GM12872 (cell line): ENCODE data around the gene PPP1R37.

Experiments
- CTCF ChIP-seq: IDR thresholded peaks from 3 replicates; pipeline ENCODE4 v1.5.1; 2011; ENCODE audit warnings: low read depth, mild to moderate bottlenecking, low read length, moderate library complexity; ENCODE audit not compliant: insufficient read depth

Gene PPP1R37

DNA sequence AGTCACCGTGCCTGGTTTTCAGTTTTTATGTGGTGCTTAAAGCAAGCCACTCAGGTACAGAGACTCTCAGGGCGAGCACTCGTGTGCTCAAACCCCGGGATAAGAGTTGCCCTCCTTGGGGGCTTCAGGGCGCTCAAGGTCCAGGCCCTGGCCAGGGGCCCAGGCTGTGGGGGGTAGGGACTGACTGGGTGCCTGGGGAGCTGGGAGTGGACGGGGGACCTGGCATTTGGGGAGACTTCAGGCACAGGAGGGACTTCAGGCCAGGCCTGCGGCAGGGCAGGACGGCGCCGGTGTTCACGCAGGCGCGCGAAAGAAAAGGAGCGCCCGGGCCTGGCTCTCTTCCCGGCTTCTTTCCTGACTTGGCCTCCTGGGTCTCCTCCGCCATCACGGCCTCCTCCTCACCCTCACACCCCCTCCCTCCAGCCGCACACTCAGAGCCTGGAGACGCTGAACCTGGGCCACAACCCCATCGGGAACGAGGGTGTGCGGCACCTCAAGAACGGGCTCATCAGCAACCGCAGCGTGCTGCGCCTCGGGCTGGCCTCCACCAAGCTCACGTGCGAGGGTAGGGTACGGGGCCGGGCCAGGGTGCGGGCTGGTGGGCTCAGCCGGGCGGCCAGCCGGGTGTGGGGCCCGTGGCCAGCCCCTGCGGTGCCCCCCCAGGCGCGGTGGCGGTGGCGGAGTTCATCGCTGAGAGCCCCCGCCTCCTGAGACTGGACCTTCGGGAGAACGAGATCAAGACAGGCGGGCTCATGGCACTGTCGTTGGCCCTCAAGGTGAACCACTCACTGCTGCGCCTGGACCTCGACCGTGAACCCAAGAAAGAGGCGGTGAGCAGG is 51.7 kb downstream of the PPP1R37 start:
- no peak for TF ChIP-seq CTCF

- no peak for TF ChIP-seq CTCF
Measured at GRCh38 chr19:45145270-45146189, 52.6 kb downstream of the PPP1R37 start.

- TF ChIP-seq CTCF, result no peak
Measured at GRCh38 chr19:45146251-45146650, 53.3 kb downstream of the PPP1R37 start.

DNA sequence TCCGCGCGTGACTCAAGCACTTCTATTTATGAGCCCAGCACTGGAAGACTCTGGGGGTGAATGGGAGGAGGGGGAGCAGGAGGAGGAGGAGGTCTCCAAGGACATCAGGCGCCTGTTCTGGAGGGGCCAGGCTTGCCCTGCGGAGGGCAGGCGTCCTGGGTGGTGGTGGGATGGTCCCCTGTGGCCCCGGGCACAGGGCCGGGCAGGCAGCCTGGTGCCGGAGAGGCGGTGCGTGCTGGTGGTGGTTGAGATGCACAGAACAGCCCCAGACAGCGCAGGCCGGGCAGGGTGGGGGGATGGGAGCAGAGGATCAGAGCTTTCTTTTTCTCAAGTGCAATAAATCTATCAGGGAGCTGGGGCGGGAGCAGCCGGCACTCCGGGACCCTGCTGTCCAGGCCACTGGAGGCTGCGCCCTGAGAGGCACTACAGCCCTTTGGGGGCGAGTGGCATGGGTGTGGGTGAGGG is 53.8 kb downstream of the PPP1R37 start:
- no peak for TF ChIP-seq CTCF

- TF ChIP-seq CTCF, result no peak
Measured at GRCh38 chr19:45147835-45148676, 55.1 kb downstream of the PPP1R37 start.

GRCh38 chr19:45149129-45149528 is 56.1 kb downstream of the PPP1R37 start:
- TF ChIP-seq CTCF, result no peak

DNA sequence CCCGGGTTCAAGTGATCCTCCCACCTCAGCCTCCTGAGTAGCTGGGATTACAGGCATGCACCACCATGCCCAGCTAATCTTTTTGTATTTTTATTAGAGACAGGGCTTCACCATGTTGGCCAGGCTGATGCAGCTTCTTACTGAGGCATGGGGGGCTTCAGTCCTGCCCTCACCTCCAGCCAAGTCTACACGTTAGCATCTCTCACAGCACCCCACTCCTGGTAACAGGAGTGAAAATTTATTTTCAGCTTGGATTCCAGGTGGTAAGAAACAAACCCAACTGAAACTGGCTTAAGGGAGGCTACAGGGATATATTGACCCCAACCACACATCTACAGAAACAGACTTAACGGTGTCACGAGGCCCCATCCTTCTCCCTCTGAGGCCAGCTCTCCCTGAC is 57.2 kb downstream of the PPP1R37 start:
- TF ChIP-seq CTCF, result no peak
